ENCODE data around the gene SLU7.

GRCh38 chr5:160375166-160375565, 43.7 kb downstream of the SLU7 start:
- TF ChIP-seq, protein P1, sequence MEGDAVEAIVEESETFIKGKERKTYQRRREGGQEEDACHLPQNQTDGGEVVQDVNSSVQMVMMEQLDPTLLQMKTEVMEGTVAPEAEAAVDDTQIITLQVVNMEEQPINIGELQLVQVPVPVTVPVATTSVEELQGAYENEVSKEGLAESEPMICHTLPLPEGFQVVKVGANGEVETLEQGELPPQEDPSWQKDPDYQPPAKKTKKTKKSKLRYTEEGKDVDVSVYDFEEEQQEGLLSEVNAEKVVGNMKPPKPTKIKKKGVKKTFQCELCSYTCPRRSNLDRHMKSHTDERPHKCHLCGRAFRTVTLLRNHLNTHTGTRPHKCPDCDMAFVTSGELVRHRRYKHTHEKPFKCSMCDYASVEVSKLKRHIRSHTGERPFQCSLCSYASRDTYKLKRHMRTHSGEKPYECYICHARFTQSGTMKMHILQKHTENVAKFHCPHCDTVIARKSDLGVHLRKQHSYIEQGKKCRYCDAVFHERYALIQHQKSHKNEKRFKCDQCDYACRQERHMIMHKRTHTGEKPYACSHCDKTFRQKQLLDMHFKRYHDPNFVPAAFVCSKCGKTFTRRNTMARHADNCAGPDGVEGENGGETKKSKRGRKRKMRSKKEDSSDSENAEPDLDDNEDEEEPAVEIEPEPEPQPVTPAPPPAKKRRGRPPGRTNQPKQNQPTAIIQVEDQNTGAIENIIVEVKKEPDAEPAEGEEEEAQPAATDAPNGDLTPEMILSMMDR (IDR thresholded peaks at IDR 0.05; ENCODE audit: insufficient read depth, low read depth, low read length), result no peak
- no peak for TF ChIP-seq EZH2 (IDR thresholded peaks at IDR 0.05; ENCODE audit: insufficient read depth, low read length)
